ENCODE data around the gene AP1AR. TPM values are rescaled to one million over a fixed set of nuclear protein-coding genes. Genes with fewer than 3 reads are reported as not detected.

AP1AR gene
- total RNA-seq, 1 donor from 2014 or later: 15.4 TPM

- TF ChIP-seq, protein P1, sequence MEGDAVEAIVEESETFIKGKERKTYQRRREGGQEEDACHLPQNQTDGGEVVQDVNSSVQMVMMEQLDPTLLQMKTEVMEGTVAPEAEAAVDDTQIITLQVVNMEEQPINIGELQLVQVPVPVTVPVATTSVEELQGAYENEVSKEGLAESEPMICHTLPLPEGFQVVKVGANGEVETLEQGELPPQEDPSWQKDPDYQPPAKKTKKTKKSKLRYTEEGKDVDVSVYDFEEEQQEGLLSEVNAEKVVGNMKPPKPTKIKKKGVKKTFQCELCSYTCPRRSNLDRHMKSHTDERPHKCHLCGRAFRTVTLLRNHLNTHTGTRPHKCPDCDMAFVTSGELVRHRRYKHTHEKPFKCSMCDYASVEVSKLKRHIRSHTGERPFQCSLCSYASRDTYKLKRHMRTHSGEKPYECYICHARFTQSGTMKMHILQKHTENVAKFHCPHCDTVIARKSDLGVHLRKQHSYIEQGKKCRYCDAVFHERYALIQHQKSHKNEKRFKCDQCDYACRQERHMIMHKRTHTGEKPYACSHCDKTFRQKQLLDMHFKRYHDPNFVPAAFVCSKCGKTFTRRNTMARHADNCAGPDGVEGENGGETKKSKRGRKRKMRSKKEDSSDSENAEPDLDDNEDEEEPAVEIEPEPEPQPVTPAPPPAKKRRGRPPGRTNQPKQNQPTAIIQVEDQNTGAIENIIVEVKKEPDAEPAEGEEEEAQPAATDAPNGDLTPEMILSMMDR (IDR thresholded peaks at IDR 0.05; ENCODE audit: unreplicated experiment): no peak
- Mint-ChIP-seq H3K9me3 (no peaks in the 10 kb centered on the region), H3K4me3 (no peak overlapping the region), H3K36me3 (peaks cover 8% of the 10 kb centered on the region), H3K27me3 (ENCODE audit: low read depth) (peaks cover 7% of the 10 kb centered on the region), H3K4me1 (no peaks in the 10 kb centered on the region), H3K27ac (no peak overlapping the region)
- DNase-seq (ENCODE audit: low spot score in 2 of 2, unreplicated experiment in 2 of 2): no peak
These were observed 83.9 kb downstream of the AP1AR start for GRCh38 chr4:112315446-112315845.

GRCh38 chr4:112316360-112316759, 84.8 kb downstream of the AP1AR start:
- Mint-ChIP-seq H3K36me3 (peaks cover 8% of the 10 kb centered on the region), H3K27me3 (ENCODE audit: low read depth) (peaks cover 12% of the 10 kb centered on the region), H3K4me3 (no peak overlapping the region), H3K4me1 (no peaks in the 10 kb centered on the region), H3K9me3 (no peaks in the 10 kb centered on the region), H3K27ac (no peak overlapping the region)
- TF ChIP-seq, protein P1 (IDR thresholded peaks at IDR 0.05; ENCODE audit: unreplicated experiment): no peak
- DNase-seq (ENCODE audit: low spot score in 2 of 2, unreplicated experiment in 2 of 2): no peak

DNA sequence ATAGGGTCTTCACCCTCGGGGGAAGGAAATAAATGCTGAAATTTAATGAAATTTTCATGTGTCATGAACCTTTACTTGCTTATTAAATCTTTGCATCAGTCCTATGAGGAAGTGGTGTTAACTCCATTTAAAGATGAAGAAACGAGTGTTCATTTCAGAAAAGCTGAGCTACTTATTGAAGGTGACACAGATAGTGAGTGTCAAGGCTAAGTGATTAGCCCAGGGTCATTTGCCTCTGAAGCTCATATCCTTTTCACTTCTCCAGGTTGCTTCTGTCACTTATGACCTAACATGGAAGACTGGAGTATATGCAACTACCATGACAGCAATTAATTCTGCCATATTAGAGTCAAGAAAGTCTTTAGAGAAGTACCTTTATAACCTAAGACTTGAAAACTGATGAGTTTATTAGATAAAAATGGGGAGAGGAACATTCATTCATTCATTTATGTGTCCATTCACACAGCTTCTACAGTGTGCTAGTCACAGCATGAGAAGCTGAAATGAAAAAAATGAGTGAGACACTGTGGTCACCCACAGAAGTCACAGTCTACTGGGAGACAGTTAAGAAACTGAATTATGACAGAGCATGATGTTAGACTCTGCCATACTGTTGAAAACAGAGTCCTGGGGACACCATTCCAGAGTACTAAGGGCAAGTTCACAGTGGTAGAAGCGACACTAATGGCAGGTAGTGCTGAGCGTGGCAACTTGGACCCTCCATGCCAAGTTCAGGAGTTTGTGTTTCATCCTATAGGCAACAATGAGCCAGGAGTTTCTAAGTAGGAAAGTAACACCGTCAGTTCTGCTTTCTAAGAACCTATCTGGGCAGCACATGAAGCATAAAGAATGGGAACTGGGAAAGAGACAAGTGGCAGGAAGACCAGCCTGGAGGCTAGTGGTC, 86.9 kb downstream of the AP1AR start:
- peaks cover 12% of the 10 kb centered on the region for H3K27me3 Mint-ChIP-seq (ENCODE audit: low read depth)
- no peak for DNase-seq (ENCODE audit: low spot score in 2 of 2, unreplicated experiment in 2 of 2)

More for the DNA sequence above, 86.9 kb downstream of the AP1AR start:
- H3K36me3 Mint-ChIP-seq: peaks cover 8% of the 10 kb centered on the region
- TF ChIP-seq, protein P1 (IDR thresholded peaks at IDR 0.05; ENCODE audit: unreplicated experiment): no peak
- H3K4me3 Mint-ChIP-seq: no peak overlapping the region
- H3K4me1 Mint-ChIP-seq: no peaks in the 10 kb centered on the region
- no peaks in the 10 kb centered on the region for H3K9me3 Mint-ChIP-seq
- H3K27ac Mint-ChIP-seq: no peak overlapping the region

Other genes starting within 250 kb of the AP1AR start
- gene FAM241A, start 86.3 kb upstream of the AP1AR start, total RNA-seq: 0.20 to 0.35 TPM (median 0.27 TPM) in 3 replicates
- gene TIFA, start 54.1 kb downstream of the AP1AR start, total RNA-seq: 12.0 to 12.4 TPM (median 12.3 TPM) in 3 replicates
- gene ALPK1, start 65.6 kb downstream of the AP1AR start, total RNA-seq: 25.7 to 26.9 TPM (median 26.3 TPM) in 3 replicates